Glomerular visceral epithelial cell (primary cell): ENCODE results near the gene PEX11B.
"Not testable (repeated sequence)": the region's sequence is repeated elsewhere in the genome, so short reads cannot be mapped to it uniquely, and the experiment has no call there.

Experiments used
- DNase-seq: peaks from one replicate; pipeline ENCODE4 v3.0.0-alpha.2; 2016; ENCODE audit errors: extremely low spot score

The PEX11B gene

DNA sequence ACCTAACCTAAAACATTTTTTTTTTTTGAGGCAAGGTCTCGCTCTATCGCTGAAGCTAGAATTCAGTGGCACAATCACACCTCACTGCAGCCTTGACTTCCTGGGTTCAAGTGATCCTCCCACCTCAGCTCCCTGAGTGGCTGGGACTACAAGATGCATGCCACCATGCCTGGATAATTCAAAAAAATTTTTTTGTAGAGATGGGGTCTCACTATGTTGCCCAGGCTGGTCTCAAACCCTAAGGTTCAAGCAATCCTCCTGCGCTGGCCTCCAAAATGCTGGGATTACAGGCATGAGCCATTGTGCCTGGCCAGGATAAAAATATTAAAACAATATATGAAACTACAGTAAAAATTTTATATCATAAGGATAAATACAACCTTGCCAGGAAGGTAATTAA is 34.4 kb upstream of the PEX11B start:
- no peak for DNase-seq

DNA sequence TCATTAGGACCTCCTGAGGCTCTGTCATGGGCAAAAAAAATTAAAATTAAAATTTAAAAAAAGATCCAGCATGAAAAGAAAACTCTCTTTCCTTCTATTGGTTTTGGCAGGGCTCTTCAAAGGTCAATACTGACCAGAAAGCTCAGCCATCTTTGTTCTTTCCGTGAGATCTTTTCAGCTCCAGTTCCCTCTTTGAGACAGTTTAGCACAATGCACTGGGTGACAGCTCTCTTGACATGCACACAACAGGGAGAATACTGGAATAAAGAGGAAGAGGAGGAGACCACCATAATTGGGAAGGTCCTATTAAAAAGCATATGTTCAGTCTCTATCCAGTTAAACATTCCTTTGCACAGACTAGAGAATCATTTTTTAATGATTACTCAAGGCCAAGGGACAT is 33.0 kb upstream of the PEX11B start:
- DNase-seq, result no peak

DNA sequence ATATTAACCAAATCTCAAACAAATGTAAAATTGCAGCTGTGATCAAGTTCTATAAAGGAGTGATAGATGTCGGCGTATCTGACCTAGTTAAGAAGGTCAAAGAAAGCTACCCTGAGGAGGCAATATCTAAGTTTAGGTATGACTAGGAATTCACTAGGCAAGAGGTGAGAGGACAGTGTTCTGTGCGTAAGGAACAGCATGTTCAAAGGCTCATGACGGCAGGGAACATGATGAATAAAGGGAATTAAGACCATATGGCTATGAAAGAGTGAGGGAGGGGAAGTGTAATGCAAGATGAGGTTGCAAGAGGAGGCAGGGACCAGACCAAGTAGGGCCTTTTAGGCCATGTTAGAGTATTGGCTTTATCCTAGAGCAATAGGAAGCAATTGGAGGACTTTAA is 30.7 kb upstream of the PEX11B start:
- no peak for DNase-seq

DNA sequence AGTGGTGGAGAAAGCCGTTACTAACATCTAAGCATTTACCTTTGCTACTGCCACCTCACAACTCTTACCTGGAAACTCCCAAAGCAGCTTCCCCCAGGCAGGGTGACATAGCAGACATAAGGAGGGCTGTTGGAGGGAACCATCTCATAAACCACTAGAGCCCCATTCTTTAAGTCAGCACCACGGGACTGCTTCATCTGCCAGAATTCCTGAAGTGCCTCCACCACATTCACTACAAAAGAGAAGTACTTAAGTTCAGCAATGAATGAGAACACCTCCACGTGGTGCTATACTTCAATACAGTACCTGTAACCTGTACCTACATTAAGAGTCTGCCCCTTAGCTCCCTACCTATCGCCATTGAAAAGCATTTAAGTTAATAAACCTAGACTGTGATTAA is 29.0 kb upstream of the PEX11B start:
- DNase-seq, result no peak

DNA sequence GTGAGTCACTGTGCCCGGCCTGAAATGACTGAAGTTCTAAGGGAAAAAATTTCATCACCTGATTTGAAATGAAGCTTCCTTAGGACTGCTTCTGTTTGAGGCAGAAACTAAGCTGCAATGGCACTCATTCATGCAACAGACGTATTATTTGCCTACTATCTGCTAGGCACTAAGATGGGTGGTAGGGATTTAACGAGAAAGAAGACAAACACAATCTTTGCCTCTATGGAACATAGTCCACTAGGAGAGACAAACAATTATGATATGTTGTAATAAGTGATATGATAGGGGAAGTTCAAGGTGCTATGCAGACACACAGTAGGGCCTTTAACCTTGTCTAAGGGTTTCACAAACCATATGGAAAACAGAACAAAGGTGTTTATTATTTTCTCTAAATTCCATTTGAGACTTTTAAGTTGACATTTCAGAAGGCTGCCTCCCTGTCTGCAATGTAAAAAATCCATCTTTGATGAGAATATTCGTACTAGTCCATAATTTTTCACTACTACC is 28.0 kb upstream of the PEX11B start:
- no peak for DNase-seq

DNA sequence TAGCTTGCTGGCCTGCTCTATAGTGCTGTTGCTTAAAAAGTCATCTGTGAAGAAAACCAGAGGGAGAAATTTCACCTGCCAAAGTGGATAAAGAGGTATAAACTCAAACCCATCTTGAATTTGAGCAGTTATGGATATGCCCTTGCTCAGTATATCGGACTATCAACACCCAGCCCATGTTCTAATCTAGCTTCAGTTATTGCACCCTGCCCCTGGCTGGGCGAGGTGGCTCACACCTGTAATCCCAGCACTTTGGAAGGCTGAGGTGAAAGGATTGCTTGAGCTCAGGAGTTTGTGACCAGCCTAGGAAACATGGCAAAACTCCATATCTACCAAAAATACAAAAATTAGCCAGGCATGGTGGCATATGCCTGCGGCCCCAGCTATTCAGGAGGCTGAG is 26.0 kb upstream of the PEX11B start:
- DNase-seq, result no peak

DNA sequence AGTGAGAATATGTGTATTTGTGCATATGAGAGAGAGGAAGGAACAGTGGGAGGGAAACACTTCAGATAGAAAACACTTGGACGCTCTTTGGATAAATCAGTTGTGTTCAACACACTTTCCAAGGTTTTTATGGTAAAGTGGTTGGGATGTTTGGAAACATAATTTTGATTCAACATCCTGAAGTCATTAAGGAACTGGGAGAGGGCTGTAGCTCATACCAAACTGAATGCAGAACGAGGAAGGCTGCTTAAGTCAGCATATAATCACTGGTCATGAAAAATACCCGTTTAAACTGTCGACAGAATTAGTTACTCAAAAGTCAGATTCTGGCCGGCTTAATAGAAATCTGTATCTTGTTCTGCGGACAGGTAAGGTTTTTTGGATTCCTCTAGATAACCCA is 24.4 kb upstream of the PEX11B start:
- DNase-seq, result no peak

DNA sequence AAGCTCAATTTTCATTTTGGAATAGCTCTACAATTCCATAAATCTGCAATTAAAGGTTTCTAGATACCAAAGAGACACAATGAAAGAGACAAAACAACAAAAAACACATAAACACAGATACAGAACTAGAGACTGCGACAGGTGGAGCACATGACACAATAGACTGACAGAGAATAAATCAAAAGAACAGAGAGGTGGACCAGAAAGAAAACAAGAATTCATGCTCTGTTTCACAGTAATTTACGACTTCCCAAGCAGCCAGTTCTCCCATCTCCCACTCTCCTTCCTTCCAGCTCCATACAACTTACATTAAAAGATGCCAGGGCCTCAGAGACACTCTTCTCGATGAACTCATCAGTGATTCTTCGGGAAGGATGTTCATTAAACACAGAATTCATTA is 23.9 kb upstream of the PEX11B start:
- no peak for DNase-seq

DNA sequence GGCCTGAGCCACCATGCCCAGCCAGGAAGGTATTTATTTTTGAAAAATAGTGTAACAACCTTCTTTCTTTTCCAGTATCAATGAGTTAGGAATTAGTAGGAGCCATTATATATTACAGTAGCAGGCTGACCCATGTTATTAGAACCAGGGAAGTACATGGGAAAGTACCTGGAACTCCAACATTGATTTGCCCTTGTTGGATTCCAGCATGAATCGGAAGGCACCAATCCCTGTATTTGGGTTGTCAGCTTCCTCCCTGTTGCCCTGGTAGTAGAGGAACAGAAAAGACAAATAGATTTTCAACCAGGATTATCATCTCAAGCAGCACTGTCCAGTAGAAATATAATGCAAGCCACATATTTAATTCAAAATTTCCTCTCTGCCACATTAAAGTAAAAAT is 18.9 kb upstream of the PEX11B start:
- no peak for DNase-seq

DNA sequence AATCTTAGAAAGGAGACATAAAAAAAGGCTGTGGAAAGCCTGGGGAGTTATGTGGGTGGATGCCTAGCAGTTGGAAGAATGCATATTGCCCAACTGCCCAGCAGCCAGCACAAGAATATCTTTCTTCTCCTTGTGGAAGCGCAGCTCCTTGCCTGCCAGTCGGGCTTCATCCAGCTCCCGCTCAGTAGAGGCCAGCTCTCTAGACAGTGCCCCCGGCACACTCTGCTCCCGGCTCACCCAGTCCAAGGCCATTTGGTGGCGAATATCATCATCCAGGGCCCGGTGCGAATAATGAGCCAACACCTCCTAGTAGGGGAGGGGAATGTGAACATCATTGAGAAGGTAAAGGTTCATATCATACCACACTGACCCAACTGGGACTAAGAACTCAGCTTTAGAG is 17.7 kb upstream of the PEX11B start:
- DNase-seq, result no peak

DNA sequence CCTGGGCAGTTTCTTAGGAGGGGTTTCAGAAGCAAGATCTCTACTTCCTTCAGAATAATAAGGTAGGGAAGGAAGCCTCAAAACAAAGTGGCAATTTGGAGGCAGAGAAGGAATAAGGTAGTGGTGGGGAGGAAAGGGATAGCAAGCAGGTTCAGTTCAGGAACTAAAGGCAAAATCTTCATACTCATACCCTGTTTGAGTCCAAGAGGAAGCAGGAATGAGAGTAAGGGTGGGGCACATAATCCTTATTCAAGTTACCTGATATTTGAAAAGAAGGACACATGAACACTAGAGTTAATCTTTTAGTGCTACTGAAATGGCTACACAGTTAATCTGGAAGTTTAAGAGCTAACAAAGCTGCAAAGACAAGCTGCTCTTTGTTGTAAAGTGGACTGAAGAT is 17.2 kb upstream of the PEX11B start:
- no peak for DNase-seq

DNA sequence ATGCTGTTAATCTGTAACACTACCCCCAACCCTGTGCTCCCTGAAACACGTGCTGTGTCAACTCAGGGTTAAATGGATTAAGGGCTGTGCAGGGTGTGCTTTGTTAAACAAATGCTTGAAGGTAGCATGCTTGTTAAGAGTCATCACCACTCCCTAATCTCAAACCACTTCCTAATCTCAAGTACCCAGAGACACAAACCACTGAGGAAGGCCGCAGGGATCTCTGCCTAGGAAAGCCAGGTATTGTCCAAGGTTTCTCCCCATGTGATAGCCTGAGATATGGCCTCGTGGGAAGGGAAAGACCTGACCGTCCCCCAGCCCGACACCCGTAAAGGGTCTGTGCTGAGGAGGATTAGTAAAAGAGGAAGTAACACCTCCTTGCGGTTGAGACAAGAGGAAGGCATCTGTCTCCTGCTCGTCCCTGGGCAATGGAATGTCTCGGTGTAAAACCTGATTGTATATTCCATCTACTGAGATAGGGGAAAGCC is 14.0 kb upstream of the PEX11B start:
- not testable (repeated sequence) for DNase-seq

DNA sequence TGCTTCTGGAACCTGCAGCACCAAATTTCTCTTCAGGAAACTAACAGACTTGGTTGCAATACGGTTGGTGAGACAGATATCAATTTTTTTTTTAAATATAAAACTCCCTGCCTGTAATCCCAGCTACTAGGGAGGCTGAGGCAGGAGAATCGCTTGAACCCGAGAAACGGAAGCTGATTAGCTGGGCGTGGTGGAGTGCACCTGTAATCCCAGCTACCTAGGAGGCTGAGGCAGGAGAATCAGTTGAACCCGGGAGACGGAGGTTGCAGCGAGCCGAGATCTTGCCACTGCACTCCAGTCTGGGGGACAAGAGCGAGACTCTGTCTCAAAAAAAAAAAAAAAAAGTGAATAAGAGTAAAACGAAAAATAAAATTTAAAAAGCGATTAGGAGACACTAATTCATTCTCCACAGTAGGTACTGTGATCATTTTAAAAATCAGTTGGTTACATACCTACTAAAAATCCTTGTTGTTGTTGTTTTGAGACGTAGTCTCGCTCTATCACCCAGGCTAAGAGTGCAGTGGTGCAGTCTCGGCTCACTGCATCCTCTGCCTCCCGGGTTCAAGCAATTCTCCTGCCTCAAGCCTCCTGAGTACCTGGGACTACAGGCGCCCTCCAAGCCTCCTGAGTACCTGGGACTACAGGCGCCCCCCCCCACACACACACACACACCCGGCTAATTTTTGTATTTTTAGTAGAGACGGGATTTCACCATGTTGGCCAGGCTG is 9.6 kb upstream of the PEX11B start:
- no peak for DNase-seq

DNA sequence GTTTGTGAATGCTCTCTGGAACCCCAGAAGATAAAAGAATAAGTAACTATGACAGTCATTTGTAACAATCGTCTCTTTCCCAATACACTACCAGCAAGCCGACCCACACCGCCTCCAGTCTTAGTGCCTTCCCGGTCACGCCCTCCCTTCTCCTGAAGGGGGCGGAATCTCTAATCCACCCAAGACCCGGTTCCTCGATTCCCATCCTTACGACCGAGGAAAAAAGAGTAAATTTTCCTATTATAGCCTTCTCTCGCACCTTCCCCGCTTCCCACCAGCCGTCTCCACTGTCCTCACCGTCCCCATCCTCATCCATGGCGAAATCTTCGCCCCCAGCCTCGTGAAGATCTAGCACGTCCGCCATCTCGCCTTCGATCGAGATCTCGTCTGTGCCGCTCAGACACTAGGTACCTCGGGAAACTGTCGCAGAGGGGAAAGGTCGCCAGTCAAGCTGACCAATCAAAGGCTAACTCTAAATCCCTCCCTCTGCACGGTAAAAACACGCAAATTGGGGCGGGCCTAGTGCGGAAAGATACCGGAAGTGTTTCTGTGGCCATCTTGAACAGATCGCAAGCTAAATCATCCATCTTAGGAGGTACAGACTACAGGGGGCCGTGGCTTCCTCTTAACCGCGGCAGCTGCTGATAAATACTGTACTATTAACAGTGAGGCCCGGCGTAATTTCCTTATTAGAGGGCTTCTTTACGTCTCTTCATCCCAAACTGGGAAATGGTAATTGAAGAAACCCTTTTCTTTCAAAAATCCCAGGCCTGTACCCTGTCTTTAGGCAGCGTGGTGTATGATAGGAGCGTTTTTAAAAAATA is 8.8 kb upstream of the PEX11B start, which contains the start of gene RBM8A:
Gene RBM8A (minus strand): TSS at position 422 of the 824 bp plus-strand sequence. CDS start 58 bp downstream, at position 364.
- DNase-seq, result peak; percentile 97

DNA sequence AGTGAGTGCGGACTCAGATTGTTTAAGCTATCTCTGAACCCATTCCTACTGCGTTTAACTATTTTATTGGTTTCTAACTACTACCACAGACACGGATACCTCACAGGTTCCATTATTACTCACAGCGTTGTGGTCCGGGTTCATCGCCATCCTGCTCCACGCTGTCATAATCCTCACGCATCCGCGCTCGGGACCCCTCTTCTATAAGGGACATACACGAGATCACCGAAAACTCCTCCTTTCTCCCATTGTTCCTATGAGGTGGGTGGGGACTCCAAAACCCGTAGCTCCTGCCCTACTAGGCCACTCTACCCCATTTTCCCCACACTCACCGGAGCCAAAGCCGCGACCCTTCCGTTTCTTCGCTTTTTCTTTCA is 8.2 kb upstream of the PEX11B start:
- DNase-seq, result no peak

DNA sequence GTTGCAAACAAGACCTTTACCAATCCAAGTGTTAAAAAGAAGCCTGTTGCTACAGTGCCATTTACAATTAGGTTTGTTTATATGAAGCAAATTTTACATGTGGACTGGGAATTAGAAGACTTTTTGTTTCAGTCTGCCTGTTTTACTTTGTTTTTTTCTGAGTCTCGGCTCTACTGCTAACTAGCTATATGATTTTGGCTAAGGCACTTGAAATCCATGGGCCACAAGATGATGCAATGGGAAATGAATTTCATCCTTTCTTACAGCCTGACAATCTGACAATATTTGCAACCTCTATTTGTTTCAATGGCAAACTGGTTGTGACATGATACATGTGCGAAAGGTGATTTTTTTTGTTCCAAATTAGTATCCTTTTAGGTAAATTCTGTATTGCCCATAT is 3.7 kb upstream of the PEX11B start:
- DNase-seq, result no peak

DNA sequence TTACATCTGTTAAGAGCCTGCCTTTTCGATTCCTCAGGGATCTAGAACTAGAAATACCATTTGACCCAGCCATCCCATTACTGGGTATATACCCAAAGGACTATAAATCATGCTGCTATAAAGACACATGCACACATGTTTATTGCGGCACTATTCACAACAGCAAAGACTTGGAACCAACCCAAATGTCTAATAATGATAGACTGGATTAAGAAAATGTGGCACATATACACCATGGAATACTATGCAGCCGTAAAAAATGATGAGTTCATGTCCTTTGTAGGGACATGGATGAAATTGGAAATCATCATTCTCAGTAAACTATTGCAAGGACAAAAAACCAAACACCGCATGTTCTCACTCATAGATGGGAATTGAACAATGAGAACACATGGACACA is 1.8 kb upstream of the PEX11B start:
- not testable (repeated sequence) for DNase-seq

DNA sequence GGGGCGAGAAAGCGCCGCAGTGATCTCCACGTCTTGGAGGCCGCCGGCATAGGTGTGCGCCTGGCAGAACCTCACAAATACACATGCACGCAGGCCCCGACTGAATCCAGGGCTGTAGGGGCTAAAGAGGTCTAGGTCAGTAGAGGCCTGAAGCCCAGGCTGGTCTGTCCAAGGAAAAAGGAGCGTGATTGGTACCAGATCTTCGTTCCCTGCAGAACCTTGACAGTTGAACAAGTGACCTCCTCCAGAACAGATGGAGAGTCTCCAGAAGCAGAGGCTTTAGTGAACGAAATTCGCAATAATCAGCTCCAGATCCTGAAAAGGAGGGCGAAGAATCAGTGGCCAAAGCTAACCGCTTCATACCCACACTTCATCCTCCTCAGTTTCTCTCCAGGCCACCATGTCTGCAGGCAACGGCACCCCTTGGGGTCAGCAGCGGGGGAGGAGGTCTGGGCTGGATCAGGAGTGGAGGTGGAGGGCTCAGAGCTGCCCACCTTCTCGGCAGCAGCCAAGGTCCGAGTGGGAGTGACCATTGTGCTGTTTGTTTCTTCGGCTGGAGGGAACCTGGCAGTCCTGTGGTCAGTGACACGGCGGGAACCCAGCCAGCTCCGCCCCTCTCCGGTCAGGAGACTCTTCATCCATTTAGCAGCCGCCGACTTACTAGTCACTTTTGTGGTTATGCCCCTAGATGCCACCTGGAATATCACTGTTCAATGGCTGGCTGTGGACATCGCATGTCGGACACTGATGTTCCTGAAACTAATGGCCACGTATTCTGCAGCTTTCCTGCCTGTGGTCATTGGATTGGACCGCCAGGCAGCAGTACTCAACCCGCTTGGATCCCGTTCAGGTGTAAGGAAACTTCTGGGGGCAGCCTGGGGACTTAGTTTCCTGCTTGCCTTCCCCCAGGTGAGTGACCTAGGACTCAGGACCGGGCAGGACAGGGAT is 749 bp upstream of the PEX11B start:
- DNase-seq, result peak; percentile 80

DNA sequence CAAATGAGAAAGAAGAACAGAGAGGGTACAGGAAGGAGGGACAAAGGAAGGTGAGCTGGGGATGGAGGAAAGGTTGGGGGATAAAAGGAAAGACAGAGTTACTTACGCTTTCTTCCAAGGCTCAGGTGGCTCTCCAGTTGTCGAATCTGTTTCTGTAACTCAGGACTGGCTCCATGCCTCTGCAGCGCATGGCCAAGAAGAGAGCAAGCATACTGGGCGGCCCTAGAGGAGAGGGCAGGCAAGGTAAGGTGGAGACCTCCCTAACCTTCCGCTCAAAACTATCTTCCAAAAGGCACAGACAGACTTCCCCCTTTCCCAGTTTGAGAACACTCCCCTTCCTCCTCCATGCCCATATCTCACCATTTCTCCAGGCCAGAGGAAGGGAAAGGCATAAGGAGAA is 922 bp downstream of the PEX11B start:
- no peak for DNase-seq

DNA sequence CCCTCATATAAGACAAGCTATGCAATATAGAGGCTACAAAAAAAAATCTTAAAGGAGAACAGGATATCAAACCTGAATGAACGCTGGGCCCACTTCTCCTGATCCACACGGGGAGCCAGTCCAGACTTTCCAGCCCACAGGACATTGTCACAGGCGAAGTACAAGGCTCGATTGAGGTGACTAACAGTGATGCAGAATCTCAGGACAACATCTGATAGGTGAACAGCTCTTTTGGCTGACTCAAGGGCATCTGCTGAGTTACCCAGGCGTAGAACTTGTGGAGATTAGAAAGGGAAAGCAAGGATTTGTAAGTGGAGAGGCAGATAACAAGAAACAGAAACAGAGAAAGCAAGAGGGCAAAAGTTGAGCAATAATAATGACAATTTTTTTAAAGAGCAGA is 1.8 kb downstream of the PEX11B start:
- peak; percentile 33 for DNase-seq

DNA sequence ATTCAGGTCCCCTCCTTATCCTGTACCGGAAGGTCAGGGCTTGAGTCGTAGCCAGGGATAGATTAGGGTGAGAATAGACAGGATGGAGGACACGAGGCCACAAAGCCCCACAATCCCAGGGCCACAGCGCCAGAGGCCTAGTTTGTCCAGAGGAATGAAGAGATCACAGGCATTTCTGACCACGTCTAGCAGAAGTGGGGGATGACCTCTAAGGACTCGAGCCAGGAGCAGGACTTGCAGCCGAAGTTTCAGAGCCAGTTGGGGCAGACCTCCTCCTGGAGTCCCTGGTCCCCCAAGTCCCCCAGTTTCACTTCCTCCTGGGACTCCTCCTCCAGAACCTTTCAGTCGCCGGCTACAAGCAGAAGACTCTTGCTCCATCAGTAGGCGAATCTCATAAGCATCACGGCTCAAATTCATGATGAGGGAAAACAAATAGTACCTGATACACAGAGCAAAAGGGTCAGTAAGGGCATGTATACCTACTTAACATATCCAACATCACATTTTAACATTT is 6.3 kb downstream of the PEX11B start:
- no peak for DNase-seq

DNA sequence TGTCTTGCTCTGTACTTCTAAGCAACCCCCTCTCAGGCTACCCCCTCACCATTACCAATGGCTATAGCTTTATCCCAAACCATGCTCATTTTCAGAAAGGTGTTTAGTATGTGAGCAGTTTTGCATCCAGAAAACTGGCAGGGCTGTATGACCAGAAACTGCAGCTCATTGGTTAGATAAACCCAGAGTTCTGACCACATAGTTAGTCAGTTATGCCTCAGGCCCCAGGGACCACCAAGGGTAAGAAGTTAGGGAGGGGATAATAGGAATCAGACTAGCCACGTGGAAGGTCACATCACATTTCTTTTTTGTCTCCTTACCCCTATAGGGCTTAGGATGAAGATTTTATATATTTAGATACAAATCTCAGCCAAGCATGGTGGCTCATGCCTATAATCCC is 9.9 kb downstream of the PEX11B start:
- DNase-seq, result no peak
